Embryonic facial prominence (tissue), 1 donor: ENCODE data around the gene LRP1.

Source experiments
- DNase-seq: peaks from one replicate; pipeline ENCODE4 v3.0.0-alpha.2; 2016; ENCODE audit errors: extremely low spot score

The LRP1 gene

GRCh38 chr12:57236201-57236924 is 108.1 kb downstream of the LRP1 start:
- DNase-seq, result no peak

GRCh38 chr12:57236925-57237595 is 108.8 kb downstream of the LRP1 start:
- no peak for DNase-seq

GRCh38 chr12:57237596-57237931 is 109.3 kb downstream of the LRP1 start:
- DNase-seq, result no peak

GRCh38 chr12:57237932-57238853 is 109.9 kb downstream of the LRP1 start:
- no peak for DNase-seq

GRCh38 chr12:57238854-57239554 is 110.7 kb downstream of the LRP1 start:
- peak; percentile 54 for DNase-seq

GRCh38 chr12:57239587-57240065 is 111.3 kb downstream of the LRP1 start:
- DNase-seq, result no peak

- DNase-seq, result no peak
Observed at GRCh38 chr12:57240066-57240921, 112.0 kb downstream of the LRP1 start.

GRCh38 chr12:57240926-57241401 is 112.7 kb downstream of the LRP1 start:
- no peak for DNase-seq

- DNase-seq, result no peak
Observed at GRCh38 chr12:57241402-57242310, 113.4 kb downstream of the LRP1 start.

- no peak for DNase-seq
Observed at GRCh38 chr12:57242329-57242690, 114.0 kb downstream of the LRP1 start.

- no peak for DNase-seq
Observed at GRCh38 chr12:57242691-57243454, 114.6 kb downstream of the LRP1 start.

- no peak for DNase-seq
Observed at GRCh38 chr12:57243521-57244311, 115.4 kb downstream of the LRP1 start.

- DNase-seq, result no peak
Observed at GRCh38 chr12:57244312-57244696, 116.0 kb downstream of the LRP1 start.

GRCh38 chr12:57247041-57247440 is 118.8 kb downstream of the LRP1 start:
- no peak for DNase-seq

- DNase-seq, result no peak
Observed at GRCh38 chr12:57248934-57249742, 120.9 kb downstream of the LRP1 start.

- DNase-seq, result no peak
Observed at GRCh38 chr12:57250541-57250940, 122.3 kb downstream of the LRP1 start.

- DNase-seq, result no peak
Observed at GRCh38 chr12:57250956-57251355, 122.7 kb downstream of the LRP1 start, which contains the start of gene STAC3. Gene STAC3, minus strand, starts transcription at chr12:57251187. Its CDS starts 1,551 bp downstream, at chr12:57249636.
